ENCODE results near the gene WDR91.

DNA sequence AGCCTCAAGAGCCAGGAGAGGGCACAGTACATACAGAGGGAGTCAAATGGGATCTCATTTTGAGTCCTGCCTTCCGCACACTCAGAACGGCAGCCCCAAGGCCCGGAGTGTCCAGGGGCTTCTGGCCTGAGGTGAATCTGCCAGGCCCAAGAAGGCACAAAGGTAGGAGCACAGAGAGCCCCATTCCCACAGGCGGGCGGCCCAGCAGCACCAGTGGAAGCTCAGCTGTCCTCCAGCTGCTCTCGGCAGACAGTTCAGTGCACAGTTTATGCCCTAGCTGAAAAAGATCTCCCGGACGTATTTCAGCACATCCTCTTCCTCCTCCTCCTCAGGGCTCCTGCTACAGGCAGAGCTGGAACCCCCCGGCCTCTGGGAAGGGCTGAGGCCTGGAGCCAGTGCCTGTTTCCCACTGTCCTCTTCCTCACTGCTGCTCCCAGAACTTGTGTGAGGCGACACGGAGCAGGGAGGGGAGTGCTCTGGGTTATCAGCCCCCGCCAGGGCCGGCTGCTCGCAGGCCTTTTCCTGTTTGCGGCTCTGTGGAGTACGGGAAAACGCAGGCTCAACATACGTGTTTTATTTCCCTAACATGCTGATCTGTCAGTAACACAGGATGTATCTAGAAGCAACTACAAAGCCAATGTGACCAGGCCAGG is 44.9 kb downstream of the WDR91 start:
- TF ChIP-seq SIN3A (IDR thresholded peaks at IDR 0.05; ENCODE audit: low read depth) = no peak
- TF ChIP-seq, protein P1, sequence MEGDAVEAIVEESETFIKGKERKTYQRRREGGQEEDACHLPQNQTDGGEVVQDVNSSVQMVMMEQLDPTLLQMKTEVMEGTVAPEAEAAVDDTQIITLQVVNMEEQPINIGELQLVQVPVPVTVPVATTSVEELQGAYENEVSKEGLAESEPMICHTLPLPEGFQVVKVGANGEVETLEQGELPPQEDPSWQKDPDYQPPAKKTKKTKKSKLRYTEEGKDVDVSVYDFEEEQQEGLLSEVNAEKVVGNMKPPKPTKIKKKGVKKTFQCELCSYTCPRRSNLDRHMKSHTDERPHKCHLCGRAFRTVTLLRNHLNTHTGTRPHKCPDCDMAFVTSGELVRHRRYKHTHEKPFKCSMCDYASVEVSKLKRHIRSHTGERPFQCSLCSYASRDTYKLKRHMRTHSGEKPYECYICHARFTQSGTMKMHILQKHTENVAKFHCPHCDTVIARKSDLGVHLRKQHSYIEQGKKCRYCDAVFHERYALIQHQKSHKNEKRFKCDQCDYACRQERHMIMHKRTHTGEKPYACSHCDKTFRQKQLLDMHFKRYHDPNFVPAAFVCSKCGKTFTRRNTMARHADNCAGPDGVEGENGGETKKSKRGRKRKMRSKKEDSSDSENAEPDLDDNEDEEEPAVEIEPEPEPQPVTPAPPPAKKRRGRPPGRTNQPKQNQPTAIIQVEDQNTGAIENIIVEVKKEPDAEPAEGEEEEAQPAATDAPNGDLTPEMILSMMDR (IDR thresholded peaks at IDR 0.05 in 2 of 3, conservative IDR thresholded peaks at IDR 0.05 in 1 of 3; ENCODE audit: borderline replicate concordance in 1 of 3, insufficient read depth in 1 of 3, low read depth in 2 of 3, low read length in 2 of 3) = no peak
- no peak for TF ChIP-seq ATF3 (IDR thresholded peaks at IDR 0.05)
- no peak for TF ChIP-seq EZH2phosphoT487 (IDR thresholded peaks at IDR 0.05; ENCODE audit: borderline replicate concordance)
- TF ChIP-seq EZH2 (IDR thresholded peaks at IDR 0.05) = no peak
- no peak for TF ChIP-seq ZNF274 (IDR thresholded peaks at IDR 0.05; ENCODE audit: low read depth, low read length)
- TF ChIP-seq POLR2AphosphoS5 (IDR thresholded peaks at IDR 0.05; ENCODE audit: low read depth, low read length) = no peak
- no peak for TF ChIP-seq TCF7L2 (IDR thresholded peaks at IDR 0.05; ENCODE audit: borderline replicate concordance, extremely low read depth, insufficient read depth, insufficient read length)
- TF ChIP-seq, protein P2, sequence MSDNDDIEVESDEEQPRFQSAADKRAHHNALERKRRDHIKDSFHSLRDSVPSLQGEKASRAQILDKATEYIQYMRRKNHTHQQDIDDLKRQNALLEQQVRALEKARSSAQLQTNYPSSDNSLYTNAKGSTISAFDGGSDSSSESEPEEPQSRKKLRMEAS (IDR thresholded peaks at IDR 0.05) = no peak
- TF ChIP-seq ELF1 (IDR thresholded peaks at IDR 0.05; ENCODE audit: borderline replicate concordance, low read depth) = no peak
- no peak for TF ChIP-seq SP1 (IDR thresholded peaks at IDR 0.05; ENCODE audit: low read depth)
- no peak for TF ChIP-seq POLR2A (IDR thresholded peaks at IDR 0.05; ENCODE audit: borderline replicate concordance, extremely low read depth, insufficient read depth, insufficient read length)
- no peak for TF ChIP-seq CEBPB (IDR thresholded peaks at IDR 0.05; ENCODE audit: low read depth)
- no peak for TF ChIP-seq ZFX (IDR thresholded peaks at IDR 0.05)
